Esophagus squamous epithelium (tissue), 4 donors: ENCODE measurements around the gene STAP2.

Experiments used
- POLR2A ChIP-seq, 4 donors: fragments of 450-650 bp; IDR thresholded peaks; one replicate each; pipeline ENCODE4 v1.6.1; 2017; ENCODE audit warnings: antibody characterized with exemption in 4 of 4, mild to moderate bottlenecking in 4 of 4, moderate library complexity in 3 of 4
- TF ChIP-seq, protein P1 (sequence below), 6 experiments: fragments of 450-650 bp in 4 of 6; fragments of 200-600 bp in 2 of 6; sonication (generic) in 2 of 6; IDR thresholded peaks; one replicate each; pipeline ENCODE4 v1.5.1; 2016 to 2019; ENCODE audit warnings: antibody characterized with exemption in 6 of 6, mild to moderate bottlenecking in 4 of 6, moderate library complexity in 4 of 6

DNA sequence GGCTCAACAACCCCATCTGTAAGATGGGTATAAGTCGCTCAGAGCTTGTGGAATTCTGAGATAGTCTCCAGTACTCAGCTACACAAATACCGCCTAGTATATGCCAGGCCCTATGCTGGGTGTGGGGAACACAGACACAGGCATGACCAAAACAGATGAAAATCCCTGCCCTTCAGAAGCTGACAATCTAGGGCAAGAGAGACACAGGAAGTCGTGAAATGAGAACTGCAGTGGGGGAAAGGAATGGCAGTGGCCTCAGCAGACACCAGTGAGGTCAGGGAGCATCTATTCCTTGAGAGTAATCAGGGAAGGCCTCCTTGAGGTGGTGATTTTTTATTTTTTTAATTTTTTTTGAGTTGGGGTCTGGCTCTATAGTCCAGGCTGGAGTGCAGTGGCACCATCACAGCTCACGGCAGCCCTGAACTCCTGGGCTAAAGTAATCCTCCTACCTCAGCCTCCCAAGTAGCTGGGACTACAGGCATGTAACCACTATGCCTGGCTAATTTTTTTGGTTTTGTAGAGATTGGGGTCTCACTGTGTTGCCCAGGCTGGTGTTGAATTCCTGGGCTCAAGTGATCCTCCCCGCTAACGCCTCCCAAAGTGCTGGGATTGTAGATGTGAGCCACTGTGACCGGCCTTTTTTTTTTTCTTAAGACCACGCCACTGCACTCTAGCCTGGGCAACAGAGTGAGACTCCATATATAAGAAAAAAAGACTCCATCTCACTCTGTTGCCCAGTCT, 39.6 kb downstream of the STAP2 start:
- TF ChIP-seq, protein P1, sequence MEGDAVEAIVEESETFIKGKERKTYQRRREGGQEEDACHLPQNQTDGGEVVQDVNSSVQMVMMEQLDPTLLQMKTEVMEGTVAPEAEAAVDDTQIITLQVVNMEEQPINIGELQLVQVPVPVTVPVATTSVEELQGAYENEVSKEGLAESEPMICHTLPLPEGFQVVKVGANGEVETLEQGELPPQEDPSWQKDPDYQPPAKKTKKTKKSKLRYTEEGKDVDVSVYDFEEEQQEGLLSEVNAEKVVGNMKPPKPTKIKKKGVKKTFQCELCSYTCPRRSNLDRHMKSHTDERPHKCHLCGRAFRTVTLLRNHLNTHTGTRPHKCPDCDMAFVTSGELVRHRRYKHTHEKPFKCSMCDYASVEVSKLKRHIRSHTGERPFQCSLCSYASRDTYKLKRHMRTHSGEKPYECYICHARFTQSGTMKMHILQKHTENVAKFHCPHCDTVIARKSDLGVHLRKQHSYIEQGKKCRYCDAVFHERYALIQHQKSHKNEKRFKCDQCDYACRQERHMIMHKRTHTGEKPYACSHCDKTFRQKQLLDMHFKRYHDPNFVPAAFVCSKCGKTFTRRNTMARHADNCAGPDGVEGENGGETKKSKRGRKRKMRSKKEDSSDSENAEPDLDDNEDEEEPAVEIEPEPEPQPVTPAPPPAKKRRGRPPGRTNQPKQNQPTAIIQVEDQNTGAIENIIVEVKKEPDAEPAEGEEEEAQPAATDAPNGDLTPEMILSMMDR (IDR thresholded peaks at IDR 0.05): no peak
- no peak for TF ChIP-seq POLR2A (IDR thresholded peaks at IDR 0.05)
